ENCODE measurements around the gene NID1.
A peak's percentile ranks its signal among the peaks of the same experiment; 100 is the strongest.
"Not testable (repeated sequence)": the region's sequence is repeated elsewhere in the genome, so short reads cannot be mapped to it uniquely, and the experiment has no call there.

The NID1 gene

DNA sequence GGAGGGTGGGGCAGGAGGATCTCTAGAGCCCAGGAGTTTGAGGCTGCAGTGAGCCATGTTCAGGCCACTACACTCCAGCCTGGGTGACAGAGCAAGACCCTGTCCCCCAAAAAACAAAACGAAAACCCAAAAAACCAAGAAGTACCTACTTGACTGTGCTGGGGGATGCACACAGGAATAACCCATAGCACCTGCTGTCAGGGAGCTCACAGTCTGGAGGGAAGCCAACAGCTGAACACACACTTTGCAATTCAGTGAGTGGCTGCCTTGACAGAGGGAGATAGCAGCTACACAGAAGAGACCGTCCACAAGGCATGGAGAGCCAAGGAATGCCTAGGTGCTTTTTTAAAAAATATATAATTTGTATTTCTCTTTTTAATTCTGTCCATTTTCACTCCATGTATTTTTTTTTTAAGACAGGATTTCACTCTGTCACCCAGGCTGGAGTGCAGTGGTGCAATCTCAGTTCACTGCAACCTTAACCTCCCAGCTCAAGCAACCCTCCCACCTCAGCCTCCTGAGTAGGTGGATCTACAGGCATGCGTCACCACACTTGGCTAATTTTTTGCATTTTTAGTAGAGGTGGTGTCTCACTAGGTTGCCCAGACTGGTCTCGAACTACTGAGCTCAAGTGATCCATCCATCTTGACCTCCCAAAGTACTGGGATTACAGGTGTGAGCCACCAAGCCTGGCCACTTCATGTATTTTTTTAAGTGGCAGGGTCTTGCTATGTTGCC, 68.7 kb downstream of the NID1 start:
- no peak for DNase-seq

- DNase-seq, result no peak
Observed at GRCh38 chr1:235995511-235995910, 69.4 kb downstream of the NID1 start.

DNA sequence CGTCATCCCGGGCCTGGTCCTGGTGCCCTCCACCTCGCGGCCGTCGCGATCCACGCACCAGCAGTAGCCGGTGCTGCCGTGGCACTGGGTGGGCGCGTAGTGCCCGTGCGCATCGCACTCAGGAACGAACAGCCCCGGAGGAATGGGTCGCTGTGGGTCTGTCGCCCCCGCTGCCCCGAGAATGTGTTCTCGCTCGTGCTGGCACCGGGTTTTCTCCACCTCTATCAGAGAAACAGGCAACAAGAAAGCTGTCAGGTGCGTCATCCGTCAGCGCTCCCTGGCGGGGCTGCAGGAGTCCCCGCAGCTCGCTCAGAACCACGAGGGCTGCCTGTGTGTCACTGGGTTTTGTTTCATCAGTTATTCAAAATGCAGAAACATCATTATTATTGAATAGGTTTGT, 71.2 kb downstream of the NID1 start:
- DNase-seq, result no peak

- no peak for DNase-seq
Observed at GRCh38 chr1:235992868-235993267, 72.0 kb downstream of the NID1 start.

GRCh38 chr1:235992346-235992745, 72.5 kb downstream of the NID1 start:
- DNase-seq, result no peak

- no peak for DNase-seq
Observed at GRCh38 chr1:235990330-235990795, 74.5 kb downstream of the NID1 start.

DNA sequence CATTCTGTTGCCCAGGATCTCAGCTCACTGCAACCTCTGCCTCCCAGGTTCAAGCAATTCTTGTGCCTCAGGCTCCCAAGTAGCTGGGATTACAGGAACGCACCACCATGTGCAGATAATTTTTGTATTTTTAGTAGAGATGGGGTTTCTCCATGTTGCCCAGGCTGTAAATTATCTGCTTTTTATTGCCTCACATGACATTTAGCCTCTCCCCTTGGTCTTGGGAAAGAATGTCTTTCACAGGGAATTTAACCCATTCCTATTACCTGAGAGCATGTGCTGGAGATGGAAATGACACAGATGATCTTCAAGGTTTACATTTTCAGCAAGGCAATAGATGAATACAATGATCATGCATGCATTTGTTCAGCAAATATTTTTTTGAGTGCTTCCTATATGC, 75.8 kb downstream of the NID1 start:
- no peak for DNase-seq

- no peak for DNase-seq
Observed at GRCh38 chr1:235986869-235987268, 78.0 kb downstream of the NID1 start.

DNA sequence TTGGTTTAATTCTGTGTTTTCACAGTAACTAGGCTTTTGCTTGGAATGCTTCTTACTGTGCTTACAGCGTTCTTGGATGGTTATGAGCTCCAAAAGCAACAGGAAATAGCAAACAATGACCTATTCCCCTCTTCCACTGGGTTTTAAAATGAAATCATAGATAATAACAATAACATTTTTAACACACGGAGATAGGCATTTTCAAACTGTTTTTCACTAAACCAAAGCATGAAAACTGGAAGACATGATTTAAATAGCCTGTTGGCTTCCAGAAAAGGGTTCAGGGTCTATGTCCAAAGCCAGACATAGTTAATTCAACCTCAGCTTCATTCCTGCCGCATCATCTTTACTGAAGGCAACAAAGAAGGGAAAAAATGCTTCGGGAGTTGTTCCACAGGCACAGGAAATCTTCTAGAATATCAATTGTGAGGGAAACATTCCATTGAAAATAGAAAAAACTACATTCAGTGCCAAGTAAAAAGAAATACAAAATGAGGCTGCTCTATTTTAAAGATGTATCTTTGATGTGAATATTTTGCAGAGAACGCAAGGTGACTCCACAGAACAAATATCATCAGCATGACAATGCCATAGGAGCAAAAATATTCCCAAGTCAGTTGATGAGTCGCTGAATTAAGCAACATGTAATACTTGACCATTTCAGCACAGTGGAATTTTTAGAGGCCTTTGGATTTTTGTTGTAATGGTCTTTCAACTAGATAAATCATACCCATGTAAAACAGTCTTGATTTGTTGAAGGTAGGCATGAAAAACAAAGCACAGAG, 80.7 kb downstream of the NID1 start:
- no peak for DNase-seq

- peak; percentile 46 to 47 for DNase-seq
Observed at GRCh38 chr1:235980976-235981375, 83.9 kb downstream of the NID1 start.

- no peak for DNase-seq
Observed at GRCh38 chr1:235979716-235980333, 85.1 kb downstream of the NID1 start.

DNA sequence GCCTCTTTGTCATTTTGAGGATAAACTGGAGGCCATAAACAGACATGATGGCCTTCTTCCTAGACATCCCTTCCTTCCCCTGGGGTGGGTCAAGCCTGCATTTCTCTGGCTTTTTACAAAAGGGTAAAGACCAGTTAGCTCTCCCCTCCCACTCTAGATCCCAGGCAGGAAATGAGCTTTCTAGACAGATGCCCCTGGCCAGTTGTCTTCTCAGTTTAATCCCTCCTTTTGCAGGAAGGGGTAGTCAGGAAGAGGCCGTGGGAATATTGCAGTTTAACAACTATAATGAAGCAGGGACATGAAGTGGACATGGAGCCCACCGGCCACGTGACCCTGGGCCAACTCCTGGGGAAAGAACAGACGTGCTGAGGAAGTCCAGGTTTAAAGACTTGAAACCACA, 85.7 kb downstream of the NID1 start:
- DNase-seq, result no peak

- DNase-seq, result no peak
Observed at GRCh38 chr1:235976490-235976889, 88.4 kb downstream of the NID1 start.

GRCh38 chr1:235974616-235975015, 90.3 kb downstream of the NID1 start:
- DNase-seq, result no peak

DNA sequence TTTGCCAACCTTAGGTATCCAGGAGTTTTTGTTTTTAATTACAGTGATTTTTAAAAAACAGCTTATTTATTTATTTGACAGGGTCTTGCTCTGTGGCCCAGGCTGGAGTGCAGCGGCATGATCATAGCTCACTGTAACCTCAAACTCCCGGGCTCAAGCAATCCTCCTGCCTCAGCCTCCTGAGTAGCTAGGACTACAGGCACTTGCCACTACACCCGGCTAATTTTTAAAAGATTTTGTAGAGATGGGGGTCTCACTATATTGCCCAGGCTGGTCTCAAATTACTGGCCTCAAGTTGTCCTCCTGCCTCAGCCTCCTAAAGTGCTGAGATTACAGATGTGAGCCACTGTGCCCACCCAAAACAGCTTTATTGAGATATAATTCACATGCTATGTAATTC, 92.2 kb downstream of the NID1 start:
- not testable (repeated sequence) for DNase-seq

GRCh38 chr1:235972311-235972689, 92.6 kb downstream of the NID1 start:
- DNase-seq, result peak; percentile 67

DNA sequence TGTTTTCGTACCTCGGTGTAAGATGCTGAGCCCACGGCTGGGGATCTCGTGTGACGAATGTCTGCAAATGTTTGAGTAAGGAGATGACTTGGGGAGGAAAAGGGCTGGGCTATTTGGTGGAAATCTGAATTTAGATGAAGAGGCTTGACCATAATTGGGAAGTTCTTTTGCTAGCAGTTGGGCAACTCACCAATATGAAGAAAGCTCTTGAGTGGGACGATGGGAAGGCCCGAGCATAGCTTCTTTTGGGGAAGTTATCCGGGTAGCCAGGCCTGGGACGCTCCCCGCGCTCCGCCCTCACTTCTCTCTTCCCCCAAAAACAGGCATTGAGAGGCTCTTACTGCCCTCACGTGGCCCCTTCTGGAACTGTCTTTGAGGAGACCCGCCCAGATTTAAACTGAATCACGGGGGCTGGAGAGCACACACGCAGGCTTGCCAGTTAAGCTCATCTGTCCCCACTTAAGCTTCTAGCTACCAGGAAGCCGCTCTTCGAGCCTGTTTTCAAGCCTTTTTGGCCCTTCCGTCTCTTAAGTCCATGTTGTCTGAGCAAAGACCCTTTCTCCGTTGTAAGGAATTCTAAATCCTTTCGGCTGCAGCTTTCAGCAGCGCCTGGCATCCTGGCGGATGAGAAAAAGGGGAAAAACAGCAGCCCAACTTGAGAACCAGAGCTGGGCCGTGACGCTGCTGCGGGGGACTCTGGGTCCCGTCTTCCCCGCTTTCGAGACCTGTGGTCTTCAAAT, 93.1 kb downstream of the NID1 start:
- DNase-seq, result peak; percentile 99

GRCh38 chr1:235971020-235971419, 93.9 kb downstream of the NID1 start:
- no peak for DNase-seq

DNA sequence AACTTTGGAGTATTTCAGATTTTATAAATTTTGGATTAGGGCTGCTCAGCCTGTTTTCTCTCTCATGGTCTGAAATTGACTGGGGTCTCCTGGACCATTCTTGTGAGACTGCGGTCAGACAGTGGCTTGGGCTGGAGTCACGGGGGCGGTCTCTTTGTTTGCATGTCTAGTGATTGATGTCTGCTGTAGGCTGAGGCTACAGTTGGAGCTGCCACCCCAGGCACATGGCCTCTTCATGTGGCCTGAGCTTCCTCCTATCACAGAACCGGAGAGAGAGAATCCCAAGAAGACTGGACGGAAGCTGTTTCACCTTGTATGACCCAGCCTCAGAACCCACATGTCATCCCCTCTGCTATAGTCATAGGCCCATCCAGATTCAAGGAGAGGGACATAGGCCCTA, 96.1 kb downstream of the NID1 start:
- no peak for DNase-seq

- peak in 1 of 2 experiments; percentile 14 for DNase-seq
Observed at GRCh38 chr1:235966134-235966533, 98.8 kb downstream of the NID1 start.

DNA sequence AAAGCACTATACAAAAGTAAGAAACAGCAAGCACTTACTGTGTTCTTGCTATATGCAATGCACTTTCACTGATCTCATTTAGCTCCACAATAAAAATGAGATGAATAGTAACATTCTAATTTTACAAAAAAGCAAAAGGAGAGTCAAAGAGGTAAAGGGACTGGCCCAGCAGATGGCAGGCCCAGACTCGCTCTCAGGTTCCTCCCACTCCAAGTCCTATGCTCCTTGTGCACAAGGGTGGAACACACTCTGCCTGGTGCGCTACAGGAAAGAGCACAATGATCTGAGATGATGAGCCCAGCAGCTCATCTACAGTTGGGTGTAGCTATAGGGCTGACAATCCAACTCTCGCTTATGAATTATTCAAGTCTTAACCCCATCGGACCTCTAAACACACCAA, 104.1 kb downstream of the NID1 start:
- no peak for DNase-seq

DNA sequence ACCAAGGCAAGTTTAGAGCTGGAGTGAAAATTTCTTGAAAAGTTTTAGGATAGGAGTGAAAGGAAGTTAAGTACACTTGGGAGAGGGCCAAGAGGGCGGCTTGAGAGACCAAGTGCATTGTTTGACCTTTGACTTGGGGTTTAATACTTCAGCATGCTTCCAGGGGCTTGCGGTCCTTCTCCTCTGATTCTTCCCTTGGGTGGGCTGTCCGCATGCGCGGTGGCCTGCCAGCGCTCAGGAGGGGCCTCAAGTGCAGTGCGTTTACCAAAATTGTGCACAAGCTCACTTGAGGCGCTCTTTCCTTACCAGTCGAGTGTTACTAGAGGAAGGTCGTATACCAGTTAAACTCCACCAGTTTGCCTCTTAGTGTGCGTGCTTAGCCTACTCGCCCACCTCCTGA, 106.9 kb downstream of the NID1 start:
- DNase-seq, result no peak

- DNase-seq, result no peak
Observed at GRCh38 chr1:235955777-235956176, 109.1 kb downstream of the NID1 start.
